SK-N-MC (cell line): ENCODE measurements around the gene EFTUD2.

Experiments
- EZH2 ChIP-seq: fragments of 200-600 bp; sonication (generic); IDR thresholded peaks from one replicate; pipeline ENCODE4 v1.6.1; 2017; ENCODE audit warnings: antibody characterized with exemption
- FOXP2 ChIP-seq: optimal IDR thresholded peaks from 2 replicates; pipeline ENCODE3; 2011; ENCODE audit warnings: mild to moderate bottlenecking, moderate library complexity; ENCODE audit not compliant: insufficient read depth; ENCODE audit errors: extremely low read length, control extremely low read depth
- POLR2AphosphoS5 ChIP-seq: IDR thresholded peaks from 2 replicates; pipeline ENCODE4 v1.6.1; 2012; ENCODE audit warnings: mild to moderate bottlenecking, low read depth, low read length, borderline replicate concordance

- no peak for TF ChIP-seq EZH2
- no peak for TF ChIP-seq POLR2AphosphoS5
- TF ChIP-seq FOXP2: no peak
Observed at GRCh38 chr17:44921122-44921882, 22.1 kb upstream of the EFTUD2 start.
